H4 (cell line): ENCODE data around the gene PCYT1A. TPM values are rescaled to one million over a fixed set of nuclear protein-coding genes. Genes with fewer than 3 reads are reported as not detected.
"Not testable (repeated sequence)": the region's sequence is repeated elsewhere in the genome, so short reads cannot be mapped to it uniquely, and the experiment has no call there.

Experiments
- DNase-seq: peaks from one replicate; pipeline ENCODE4 v3.0.0-alpha.2; 2015; ENCODE audit warnings: low spot score
- total RNA-seq: library from RNA; depleted of rRNA; stranded (reverse); fragments of >200 nt; shearing (Covaris generic); gene quantifications from 2 replicates; pipeline ENCODE4 v1.2.3, GENCODE V29; 2014

PCYT1A gene
- total RNA-seq, 1 experiment from 2014 or later: 74.3 TPM

- DNase-seq: no peak
Observed at GRCh38 chr3:196215493-196216020, 72.0 kb downstream of the PCYT1A start.

GRCh38 chr3:196214783-196215441 lies 72.6 kb downstream of the PCYT1A start:
- no peak for DNase-seq

GRCh38 chr3:196210673-196211556 lies 76.6 kb downstream of the PCYT1A start, which contains the start of gene ZDHHC19:
Gene ZDHHC19, minus strand, starts transcription at chr3:196211400. Its CDS starts 85 bp downstream, at chr3:196211315.
- no peak for DNase-seq

- not testable (repeated sequence) for DNase-seq
Observed at GRCh38 chr3:196209944-196210672, 77.4 kb downstream of the PCYT1A start.

GRCh38 chr3:196208942-196209695 lies 78.4 kb downstream of the PCYT1A start:
- DNase-seq: no peak

GRCh38 chr3:196207833-196208607 lies 79.5 kb downstream of the PCYT1A start:
- no peak for DNase-seq

- DNase-seq: no peak
Observed at GRCh38 chr3:196207159-196207832, 80.2 kb downstream of the PCYT1A start.

GRCh38 chr3:196205442-196206205 lies 81.9 kb downstream of the PCYT1A start:
- DNase-seq: not testable (repeated sequence)

GRCh38 chr3:196203846-196204245 lies 83.7 kb downstream of the PCYT1A start:
- no peak for DNase-seq

- no peak for DNase-seq
Observed at GRCh38 chr3:196202516-196202970, 85.0 kb downstream of the PCYT1A start.

GRCh38 chr3:196198771-196199753 lies 88.5 kb downstream of the PCYT1A start:
- no peak for DNase-seq

- no peak for DNase-seq
Observed at GRCh38 chr3:196198081-196198675, 89.3 kb downstream of the PCYT1A start.

GRCh38 chr3:196197524-196197923 lies 90.0 kb downstream of the PCYT1A start:
- no peak for DNase-seq

- DNase-seq: no peak
Observed at GRCh38 chr3:196195664-196196265, 91.8 kb downstream of the PCYT1A start.

GRCh38 chr3:196194542-196194915 lies 93.0 kb downstream of the PCYT1A start:
- no peak for DNase-seq

- no peak for DNase-seq
Observed at GRCh38 chr3:196193736-196194541, 93.6 kb downstream of the PCYT1A start.
